SIG-M5 treated with dmso at 0.1 percent for 504 hours (cell line): ENCODE measurements around the gene PRSS35.
"Not testable (repeated sequence)": the region's sequence is repeated elsewhere in the genome, so short reads cannot be mapped to it uniquely, and the experiment has no call there.

Experiments used
- DNase-seq: peaks from one replicate; lab custom pipeline; 2025; ENCODE audit not compliant: unreplicated experiment; lab: John Stamatoyannopoulos, UW

PRSS35 gene

GRCh38 chr6:83517500-83517899 is 5.2 kb downstream of the PRSS35 start:
- no peak for DNase-seq

GRCh38 chr6:83518816-83519480 is 6.6 kb downstream of the PRSS35 start:
- DNase-seq = no peak

- peak; percentile 10 for DNase-seq
Observed at GRCh38 chr6:83536034-83536646, 23.8 kb downstream of the PRSS35 start.

GRCh38 chr6:83536647-83537589 is 24.6 kb downstream of the PRSS35 start:
- DNase-seq = no peak

- DNase-seq = no peak
Observed at GRCh38 chr6:83539678-83540077, 27.3 kb downstream of the PRSS35 start.

- DNase-seq = no peak
Observed at GRCh38 chr6:83546636-83547035, 34.3 kb downstream of the PRSS35 start.

GRCh38 chr6:83550482-83550881 is 38.1 kb downstream of the PRSS35 start:
- DNase-seq = peak; percentile 44

GRCh38 chr6:83551748-83552147 is 39.4 kb downstream of the PRSS35 start:
- DNase-seq = not testable (repeated sequence)

- no peak for DNase-seq
Observed at GRCh38 chr6:83556871-83557270, 44.5 kb downstream of the PRSS35 start.

- no peak for DNase-seq
Observed at GRCh38 chr6:83558975-83559374, 46.6 kb downstream of the PRSS35 start.

- not testable (repeated sequence) for DNase-seq
Observed at GRCh38 chr6:83571663-83572185, 59.4 kb downstream of the PRSS35 start.

GRCh38 chr6:83574783-83575182 is 62.4 kb downstream of the PRSS35 start:
- no peak for DNase-seq
